Subcutaneous abdominal adipose tissue (tissue), 5 donors: ENCODE results near the gene UMAD1.

Source experiments
- H3K27ac ChIP-seq: one replicate; pipeline ENCODE4 v1.7.0; 2013; ENCODE audit warnings: low read depth, mild to moderate bottlenecking, inconsistent platforms, low read length, moderate library complexity
- H3K27me3 ChIP-seq, 5 donors: one replicate each; pipeline ENCODE4 v1.7.0; 2013; ENCODE audit warnings: low read length in 5 of 5, inconsistent platforms in 1 of 5; ENCODE audit not compliant: control insufficient read depth in 5 of 5, insufficient read depth in 4 of 5
- H3K36me3 ChIP-seq, 5 donors: one replicate each; pipeline ENCODE4 v1.7.0; 2013; ENCODE audit warnings: low read length in 5 of 5; ENCODE audit not compliant: control insufficient read depth in 5 of 5, insufficient read depth in 5 of 5
- H3K4me1 ChIP-seq, 5 donors: one replicate each; pipeline ENCODE4 v1.7.0; 2013; ENCODE audit warnings: low read length in 5 of 5, mild to moderate bottlenecking in 3 of 5, moderate library complexity in 1 of 5; ENCODE audit not compliant: control insufficient read depth in 5 of 5, insufficient read depth in 5 of 5
- H3K4me3 ChIP-seq, 5 donors: one replicate each; pipeline ENCODE4 v1.7.0; 2013; ENCODE audit warnings: low read length in 5 of 5, low read depth in 1 of 5
- H3K9ac ChIP-seq, 5 donors: one replicate each; pipeline ENCODE4 v1.7.0; 2013; ENCODE audit warnings: low read length in 5 of 5, mild to moderate bottlenecking in 4 of 5, moderate library complexity in 3 of 5
- H3K9me3 ChIP-seq, 5 donors: one replicate each; pipeline ENCODE4 v1.7.0; 2013; ENCODE audit warnings: low read length in 5 of 5; ENCODE audit not compliant: control insufficient read depth in 5 of 5
- donor health status: healthy.
- donor health status: healthy.
- donor health status: healthy.
- donor health status: healthy.
- donor health status: healthy.

UMAD1 gene

DNA sequence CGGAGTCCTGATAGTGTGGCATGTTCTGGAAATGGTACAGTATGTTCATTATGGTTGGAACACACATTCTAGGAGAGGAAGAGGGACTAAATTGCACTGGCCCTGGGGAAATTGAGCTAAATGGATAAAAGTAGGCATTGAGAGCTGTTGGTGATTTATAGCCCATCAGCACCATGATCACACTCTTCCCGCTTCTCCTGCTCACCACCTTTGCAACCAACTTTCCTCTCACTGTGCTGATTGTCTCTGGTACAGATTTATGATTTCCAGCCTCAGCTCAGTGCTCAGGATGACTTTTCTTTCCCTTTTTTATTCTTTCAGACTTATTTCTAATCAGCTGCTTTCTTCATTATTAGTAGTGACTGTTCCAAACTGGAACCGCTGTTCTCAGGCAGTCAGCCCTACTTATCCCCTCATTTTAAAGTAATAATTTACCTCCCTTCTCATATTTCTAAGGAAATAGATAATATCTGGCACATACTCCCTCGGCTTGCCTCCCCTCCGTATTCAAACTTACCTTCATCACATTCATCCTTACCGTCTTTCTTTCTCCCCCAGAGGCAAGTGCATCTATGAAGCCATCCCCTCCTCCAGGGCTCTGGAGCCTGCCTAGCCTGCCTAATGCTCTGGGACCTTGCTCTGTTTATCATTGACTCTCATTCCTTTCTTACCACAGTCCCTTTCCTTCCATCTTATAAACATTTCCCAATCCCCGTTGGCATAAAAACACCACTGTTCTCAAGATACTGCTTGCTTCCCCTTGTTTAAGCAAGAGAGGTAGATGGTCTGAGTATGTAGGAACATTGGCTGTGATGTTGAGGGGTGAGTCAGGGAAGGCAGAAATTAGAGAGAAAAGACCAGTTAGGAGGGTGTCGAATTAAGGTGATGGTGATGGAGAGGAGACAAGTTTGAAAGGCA, 129.4 kb downstream of the UMAD1 start:
- Histone ChIP-seq H3K9ac (no peak overlapping the region), H3K27me3 (no peaks in the 10 kb centered on the region), H3K36me3 (no peaks in the 10 kb centered on the region), H3K4me1 (peaks cover 0 to 11% (median 4%) of the 10 kb centered on the region in 5 donors), H3K9me3 (no peaks in the 10 kb centered on the region), H3K27ac (no peak overlapping the region), H3K4me3 (no peak overlapping the region)

DNA sequence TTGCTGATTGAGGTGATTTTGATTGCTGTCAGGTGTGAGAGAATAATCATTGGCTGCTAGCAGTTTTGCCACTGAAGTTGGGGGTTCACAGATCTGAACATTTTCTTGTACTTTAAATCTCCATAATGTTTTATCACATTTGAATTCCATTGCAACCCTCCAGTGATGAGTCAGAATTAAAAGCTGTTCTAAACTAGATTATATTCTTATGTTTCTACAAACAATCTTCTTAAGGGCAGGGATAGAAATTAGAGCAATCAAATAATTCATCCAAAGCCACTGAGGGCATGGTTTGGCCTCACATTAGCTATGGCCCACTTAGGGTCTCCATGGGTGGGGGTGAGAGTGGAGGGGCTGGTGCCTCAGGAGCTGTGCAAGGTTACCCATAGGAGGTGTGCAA, 130.9 kb downstream of the UMAD1 start:
- Histone ChIP-seq H3K27ac (no peak overlapping the region), H3K9me3 (no peaks in the 10 kb centered on the region), H3K36me3 (no peaks in the 10 kb centered on the region), H3K4me3 (no peak overlapping the region), H3K4me1 (peaks cover 0 to 9% (median 4%) of the 10 kb centered on the region in 5 donors), H3K27me3 (no peaks in the 10 kb centered on the region), H3K9ac (no peak overlapping the region)

DNA sequence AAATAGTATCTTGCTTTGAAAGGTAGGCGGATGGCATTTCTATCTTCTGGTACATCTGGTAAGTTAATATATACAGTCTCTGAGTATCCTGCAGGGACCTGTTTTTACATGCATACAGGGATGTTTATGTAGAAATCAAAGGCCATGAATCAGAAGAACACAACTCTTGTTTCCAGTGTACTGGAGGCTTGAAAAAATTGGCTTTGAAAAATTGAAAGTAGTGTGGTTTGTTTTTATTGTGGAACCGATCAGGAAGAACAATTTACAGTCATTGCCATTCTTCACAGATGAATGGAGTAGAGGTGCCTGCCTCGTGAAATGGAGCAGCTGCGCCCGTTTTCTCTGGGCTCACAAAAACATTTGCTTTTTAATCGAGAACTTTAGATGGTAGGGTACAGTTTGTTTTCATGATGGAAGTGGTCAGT, 131.9 kb downstream of the UMAD1 start:
- Histone ChIP-seq H3K4me3 (no peak overlapping the region), H3K9me3 (no peaks in the 10 kb centered on the region), H3K27me3 (no peaks in the 10 kb centered on the region), H3K4me1 (peaks cover 0 to 4% (median 4%) of the 10 kb centered on the region in 5 donors), H3K27ac (no peak overlapping the region), H3K36me3 (no peaks in the 10 kb centered on the region), H3K9ac (no peak overlapping the region)

DNA sequence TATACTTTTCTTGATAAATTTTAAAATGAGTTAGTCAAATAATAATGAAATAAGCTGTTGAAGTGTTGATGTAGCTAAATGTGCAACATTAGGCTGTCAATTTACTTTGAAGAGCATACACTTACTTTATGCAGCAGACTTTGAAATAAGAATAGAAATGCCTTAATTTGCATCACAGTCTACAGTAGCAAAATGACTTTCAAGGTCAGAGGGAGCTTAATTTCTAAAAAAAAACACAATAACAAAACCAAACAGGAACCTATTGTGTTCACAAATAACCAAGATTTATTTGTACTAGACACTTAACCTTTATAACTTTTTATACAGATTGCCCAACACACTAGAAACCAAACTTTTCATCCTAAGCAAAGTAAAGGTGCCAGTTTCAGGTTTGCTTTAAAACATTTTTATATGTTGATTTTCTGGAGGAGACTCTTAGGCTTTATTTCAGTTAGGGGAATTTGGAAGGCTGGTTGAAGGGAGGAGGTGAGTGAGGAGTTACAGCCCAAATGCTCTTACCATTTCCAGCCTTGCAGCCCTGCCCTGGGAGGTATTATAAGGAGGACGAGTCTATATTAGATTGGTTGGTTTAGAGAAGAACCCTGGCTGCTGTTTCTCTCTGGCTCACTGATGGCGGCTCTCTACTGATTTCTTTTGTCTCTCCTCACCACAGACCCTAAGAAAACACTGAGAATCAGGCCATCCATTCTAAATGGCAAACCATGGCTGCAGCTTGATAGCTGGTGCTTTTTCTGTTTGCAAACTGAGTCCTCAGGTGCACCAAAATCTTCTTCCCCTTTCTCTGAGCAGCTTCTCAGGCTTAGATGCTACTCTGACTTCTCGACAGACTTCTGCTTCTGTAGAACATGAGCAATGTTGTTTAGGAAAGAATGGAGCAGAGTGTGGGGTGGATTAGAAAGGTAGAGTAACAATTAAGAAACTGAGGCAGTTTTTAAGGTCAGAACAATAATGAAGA, 133.1 kb downstream of the UMAD1 start:
- H3K27ac ChIP-seq: no peak overlapping the region

DNA sequence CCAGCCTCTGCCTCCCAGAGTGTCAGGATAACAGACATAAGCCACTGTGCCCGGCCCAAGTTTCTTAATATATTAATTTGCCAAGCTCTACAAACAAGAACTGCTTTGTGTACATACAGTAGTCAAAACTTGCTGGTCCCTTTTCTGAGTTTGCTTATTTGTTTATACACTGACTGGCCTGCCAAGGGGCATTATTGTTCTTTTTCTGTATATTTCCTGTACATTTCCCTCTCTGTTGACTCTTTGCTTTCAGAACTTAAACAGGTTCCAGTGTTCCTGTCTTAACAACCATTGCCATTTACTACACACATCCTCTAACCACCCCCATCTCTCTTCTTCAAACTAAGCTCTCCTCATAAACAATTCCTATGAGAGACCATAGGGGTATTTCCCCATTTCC, 139.3 kb downstream of the UMAD1 start:
- no peaks in the 10 kb centered on the region for H3K27me3 ChIP-seq
- no peak overlapping the region for H3K4me3 ChIP-seq
- no peak overlapping the region for H3K27ac ChIP-seq
- no peaks in the 10 kb centered on the region for H3K36me3 ChIP-seq
- H3K9me3 ChIP-seq: no peaks in the 10 kb centered on the region
- no peaks in the 10 kb centered on the region for H3K4me1 ChIP-seq
- H3K9ac ChIP-seq: no peak overlapping the region

More for the DNA sequence above, 133.1 kb downstream of the UMAD1 start:
- H3K4me1 ChIP-seq: peaks cover 0 to 4% (median 0%) of the 10 kb centered on the region in 5 donors
- H3K36me3 ChIP-seq: no peaks in the 10 kb centered on the region
- no peak overlapping the region for H3K9ac ChIP-seq
- H3K4me3 ChIP-seq: no peak overlapping the region
- no peaks in the 10 kb centered on the region for H3K27me3 ChIP-seq
- no peaks in the 10 kb centered on the region for H3K9me3 ChIP-seq

DNA sequence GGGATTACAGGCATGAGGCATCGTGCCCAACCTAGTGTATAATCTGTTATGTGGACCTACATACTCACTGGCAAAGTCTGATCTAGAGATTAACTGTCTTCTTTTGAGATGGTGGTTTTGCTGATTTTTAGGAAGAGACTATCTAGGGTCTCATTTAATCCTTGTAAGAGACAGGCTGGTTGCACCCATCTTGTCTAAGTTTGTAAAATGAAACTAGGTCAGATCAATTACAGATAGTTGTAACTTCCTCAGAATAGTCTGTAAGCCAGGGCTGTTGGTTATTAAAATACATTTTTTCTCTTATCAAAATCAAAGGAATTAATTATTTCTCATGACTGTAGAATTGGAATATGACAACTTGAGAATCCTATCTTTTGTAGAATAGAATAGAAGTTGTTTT, 142.4 kb downstream of the UMAD1 start:
- Histone ChIP-seq H3K4me3 (no peak overlapping the region), H3K27me3 (no peaks in the 10 kb centered on the region), H3K27ac (no peak overlapping the region), H3K9me3 (no peaks in the 10 kb centered on the region), H3K36me3 (no peaks in the 10 kb centered on the region), H3K9ac (no peak overlapping the region), H3K4me1 (no peaks in the 10 kb centered on the region)

DNA sequence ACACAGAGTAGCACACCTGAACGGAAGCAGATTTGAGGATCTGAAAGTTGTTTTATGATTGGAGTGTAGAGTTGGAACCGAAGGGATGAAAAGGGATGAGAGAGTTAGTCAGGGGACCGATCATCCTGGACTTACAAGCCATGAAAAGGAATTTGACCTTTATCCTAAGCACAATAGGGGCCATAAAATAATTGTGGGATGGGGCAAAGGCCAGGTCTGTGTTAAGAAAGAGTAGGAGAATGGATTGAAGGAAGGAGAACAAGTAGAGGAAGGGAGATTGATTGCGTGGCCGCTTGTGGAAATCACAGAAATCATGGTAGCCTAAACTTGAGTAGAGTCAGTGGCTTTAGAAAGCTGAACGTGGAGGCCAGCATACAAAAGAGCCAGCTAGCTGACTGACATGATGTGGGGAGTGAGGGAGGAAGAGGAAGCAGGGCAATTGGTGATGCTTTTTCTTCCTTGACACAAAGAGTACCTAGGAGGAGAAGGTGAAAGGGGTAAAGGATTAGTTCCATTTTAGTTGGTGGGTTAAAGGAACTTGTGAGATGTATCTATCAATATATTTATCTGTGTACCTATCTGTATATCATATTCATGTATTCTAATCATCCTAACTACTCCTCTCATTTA, 144.9 kb downstream of the UMAD1 start:
- Histone ChIP-seq H3K4me1 (peaks cover 0 to 7% (median 5%) of the 10 kb centered on the region in 5 donors), H3K4me3 (no peak overlapping the region), H3K27me3 (no peaks in the 10 kb centered on the region), H3K36me3 (no peaks in the 10 kb centered on the region), H3K27ac (no peak overlapping the region), H3K9ac (no peak overlapping the region), H3K9me3 (no peaks in the 10 kb centered on the region)

DNA sequence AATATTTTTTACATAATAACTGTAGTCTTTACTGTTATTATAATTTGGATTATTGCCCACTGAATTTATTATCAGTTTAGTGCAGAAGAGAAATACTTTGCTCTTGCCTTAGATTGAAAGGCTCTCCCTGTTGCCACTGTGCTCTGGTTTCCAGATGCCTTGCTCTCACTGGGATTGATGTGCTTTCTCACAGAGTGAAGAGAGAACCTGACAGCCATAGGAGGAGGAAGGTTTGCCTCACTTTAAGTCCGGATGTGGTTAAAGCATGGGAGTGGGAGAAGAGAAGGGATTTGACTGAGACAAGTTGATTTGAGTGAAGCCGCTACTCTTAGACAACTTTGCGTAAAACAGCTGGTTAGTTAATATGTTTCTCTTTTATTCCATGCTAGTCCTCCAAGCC, 146.0 kb downstream of the UMAD1 start:
- Histone ChIP-seq H3K9ac (no peak overlapping the region), H3K9me3 (no peaks in the 10 kb centered on the region), H3K27ac (no peak overlapping the region), H3K4me1 (peaks cover 0 to 9% (median 7%) of the 10 kb centered on the region in 5 donors), H3K4me3 (no peak overlapping the region), H3K27me3 (no peaks in the 10 kb centered on the region), H3K36me3 (no peaks in the 10 kb centered on the region)

DNA sequence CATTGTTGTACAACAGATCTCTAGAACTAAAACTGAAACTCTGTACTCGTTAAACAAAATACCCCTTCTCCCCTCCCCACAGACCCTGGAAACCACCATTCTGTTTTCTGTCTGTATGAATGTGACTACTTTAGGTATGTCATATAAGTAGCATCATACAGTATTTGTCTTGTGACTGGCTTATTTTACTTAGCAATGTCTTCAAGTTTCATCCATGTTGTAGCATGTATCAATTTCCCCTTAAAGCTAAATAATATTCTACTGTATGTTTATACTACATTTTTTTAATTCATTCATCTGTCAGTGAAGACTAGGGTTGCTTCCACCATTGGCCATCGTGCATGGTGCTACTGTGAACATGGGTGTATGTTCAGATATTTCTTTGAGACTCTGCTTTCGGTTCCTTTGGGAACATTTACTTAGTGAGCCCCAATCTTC, 149.0 kb downstream of the UMAD1 start:
- Histone ChIP-seq H3K36me3 (no peaks in the 10 kb centered on the region), H3K9me3 (no peaks in the 10 kb centered on the region), H3K27me3 (no peaks in the 10 kb centered on the region), H3K4me1 (peaks cover 0 to 26% (median 10%) of the 10 kb centered on the region in 5 donors), H3K4me3 (no peak overlapping the region), H3K27ac (no peak overlapping the region), H3K9ac (no peak overlapping the region)
